GM13977 (cell line): Measurements from ENCODE around the gene CDSN.

ENCODE experiments used
- DNase-seq: peaks from one replicate; pipeline ENCODE4 v3.0.0; 2012; ENCODE audit warnings: low spot score
- in situ Hi-C: fragments of 300-500 bp; cut with MboI; formaldehyde crosslinking; loops from one replicate; pipeline ENCODE4 v1.12.0; 2022; ENCODE audit warnings: low sequenced_read_pairs, low pct_unique_long_range_greater_than_20kb, mixed read lengths, inconsistent platforms; ENCODE audit not compliant: unreplicated experiment
- TF ChIP-seq, protein P1 (sequence below): IDR thresholded peaks from 2 replicates; pipeline ENCODE4 v1.5.1; 2012; ENCODE audit warnings: mild to moderate bottlenecking, control low read depth; ENCODE audit not compliant: insufficient read depth; ENCODE audit errors: extremely low read depth, missing control alignments

The CDSN gene

DNA sequence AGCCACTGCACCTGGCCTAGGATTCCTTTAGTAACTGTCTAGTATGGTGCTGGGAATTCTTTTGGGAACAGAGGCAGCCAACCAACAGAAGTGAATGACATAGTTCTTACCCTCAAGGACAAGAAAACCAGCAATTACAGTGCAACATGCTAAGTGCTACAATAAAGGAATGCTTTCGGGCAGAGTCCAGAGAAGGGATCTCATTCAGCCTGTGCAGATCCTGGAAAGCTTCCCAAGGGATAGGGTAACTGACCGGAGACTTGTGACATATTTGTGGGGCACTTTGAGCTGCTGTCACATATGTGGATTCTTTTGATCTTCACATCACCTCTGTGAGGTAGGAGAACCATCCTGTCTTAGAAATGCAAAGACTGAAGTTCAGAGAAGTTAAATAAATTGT is 54.7 kb downstream of the CDSN start:
- in situ Hi-C loops = no loop called here

More for the DNA sequence above, 54.7 kb downstream of the CDSN start:
- DNase-seq = no peak
- TF ChIP-seq, protein P1, sequence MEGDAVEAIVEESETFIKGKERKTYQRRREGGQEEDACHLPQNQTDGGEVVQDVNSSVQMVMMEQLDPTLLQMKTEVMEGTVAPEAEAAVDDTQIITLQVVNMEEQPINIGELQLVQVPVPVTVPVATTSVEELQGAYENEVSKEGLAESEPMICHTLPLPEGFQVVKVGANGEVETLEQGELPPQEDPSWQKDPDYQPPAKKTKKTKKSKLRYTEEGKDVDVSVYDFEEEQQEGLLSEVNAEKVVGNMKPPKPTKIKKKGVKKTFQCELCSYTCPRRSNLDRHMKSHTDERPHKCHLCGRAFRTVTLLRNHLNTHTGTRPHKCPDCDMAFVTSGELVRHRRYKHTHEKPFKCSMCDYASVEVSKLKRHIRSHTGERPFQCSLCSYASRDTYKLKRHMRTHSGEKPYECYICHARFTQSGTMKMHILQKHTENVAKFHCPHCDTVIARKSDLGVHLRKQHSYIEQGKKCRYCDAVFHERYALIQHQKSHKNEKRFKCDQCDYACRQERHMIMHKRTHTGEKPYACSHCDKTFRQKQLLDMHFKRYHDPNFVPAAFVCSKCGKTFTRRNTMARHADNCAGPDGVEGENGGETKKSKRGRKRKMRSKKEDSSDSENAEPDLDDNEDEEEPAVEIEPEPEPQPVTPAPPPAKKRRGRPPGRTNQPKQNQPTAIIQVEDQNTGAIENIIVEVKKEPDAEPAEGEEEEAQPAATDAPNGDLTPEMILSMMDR = no peak
